GF-D8 (cell line): ENCODE measurements around the gene ARFGAP3.

Experiments used
- DNase-seq: peaks from one replicate; lab custom pipeline; 2025; lab: John Stamatoyannopoulos, UW

Gene ARFGAP3

GRCh38 chr22:42883970-42884369 lies 26.9 kb upstream of the ARFGAP3 start:
- DNase-seq, result no peak

GRCh38 chr22:42883121-42883520 lies 26.0 kb upstream of the ARFGAP3 start:
- no peak for DNase-seq

- no peak for DNase-seq
Observed at GRCh38 chr22:42881982-42882656, 25.0 kb upstream of the ARFGAP3 start.

DNA sequence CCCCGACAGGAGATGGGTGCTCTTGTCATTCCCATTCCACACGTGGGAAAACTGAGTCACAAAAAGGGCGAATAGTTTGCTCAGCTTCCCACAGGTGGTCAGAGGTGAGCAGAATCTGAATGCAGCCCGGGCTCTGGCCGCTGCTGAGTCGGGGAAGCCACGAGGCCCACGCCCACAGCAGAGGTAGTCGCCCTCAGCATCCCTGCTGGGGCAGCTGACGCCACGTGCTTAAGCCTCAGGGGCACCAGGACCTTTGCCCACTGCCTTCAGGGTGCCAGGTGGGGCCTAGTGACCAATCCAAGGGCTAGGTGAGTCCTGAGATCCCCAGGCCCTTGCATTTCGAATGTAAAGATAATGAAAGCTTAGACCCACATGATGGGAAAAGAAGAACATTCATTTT lies 24.2 kb upstream of the ARFGAP3 start:
- no peak for DNase-seq

DNA sequence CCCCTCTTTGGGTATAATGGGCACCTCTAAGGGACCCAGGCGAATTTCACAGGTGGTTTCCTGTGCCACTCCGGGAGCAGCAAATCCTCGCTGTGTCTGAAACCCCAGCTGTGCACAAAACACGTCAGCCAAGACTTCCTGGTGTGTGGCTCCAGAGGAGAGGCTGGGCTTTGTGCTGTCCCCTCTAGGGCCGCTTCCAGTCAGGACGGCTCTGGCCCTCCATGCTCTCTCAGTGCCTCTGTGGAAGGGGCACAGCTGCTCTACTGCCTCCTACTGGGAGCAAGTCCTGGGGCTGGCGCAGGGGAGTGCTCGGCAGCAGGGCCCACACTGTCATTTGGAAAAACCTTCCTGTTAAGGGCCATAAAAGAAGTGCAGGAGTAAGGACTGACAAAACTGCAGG lies 23.7 kb upstream of the ARFGAP3 start:
- DNase-seq, result no peak

DNA sequence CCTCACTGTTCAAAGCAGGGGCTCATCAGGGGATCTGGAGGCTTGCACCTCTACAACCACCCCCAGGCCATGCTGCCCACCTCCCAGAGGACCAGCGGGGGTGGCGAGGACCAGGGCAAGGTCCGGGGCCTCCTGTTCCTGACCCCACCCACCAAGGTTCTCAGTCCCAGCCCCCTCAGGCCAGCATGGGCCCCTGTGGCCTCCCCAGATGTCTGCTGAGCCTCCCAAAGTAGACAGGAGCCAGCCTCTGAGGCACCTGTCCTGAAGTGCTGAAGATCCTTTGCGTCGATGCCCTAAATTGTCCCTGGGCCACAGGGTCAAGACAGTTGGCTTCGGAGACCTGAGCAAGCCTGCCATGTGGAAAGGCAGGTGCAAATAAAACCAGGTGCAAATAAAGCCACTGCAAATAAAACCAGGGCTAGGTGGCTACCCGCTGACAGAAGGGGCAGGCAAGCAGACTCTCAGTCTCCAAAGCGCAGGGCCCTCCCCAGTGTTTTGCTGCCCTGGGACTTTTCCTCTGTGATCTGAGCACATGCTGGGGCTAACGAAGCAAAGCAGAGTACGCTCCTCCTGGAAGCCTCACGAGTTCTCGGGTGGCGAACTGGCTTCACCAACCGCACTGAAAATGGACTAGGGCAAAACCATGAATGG lies 22.4 kb upstream of the ARFGAP3 start:
- DNase-seq, result no peak

DNA sequence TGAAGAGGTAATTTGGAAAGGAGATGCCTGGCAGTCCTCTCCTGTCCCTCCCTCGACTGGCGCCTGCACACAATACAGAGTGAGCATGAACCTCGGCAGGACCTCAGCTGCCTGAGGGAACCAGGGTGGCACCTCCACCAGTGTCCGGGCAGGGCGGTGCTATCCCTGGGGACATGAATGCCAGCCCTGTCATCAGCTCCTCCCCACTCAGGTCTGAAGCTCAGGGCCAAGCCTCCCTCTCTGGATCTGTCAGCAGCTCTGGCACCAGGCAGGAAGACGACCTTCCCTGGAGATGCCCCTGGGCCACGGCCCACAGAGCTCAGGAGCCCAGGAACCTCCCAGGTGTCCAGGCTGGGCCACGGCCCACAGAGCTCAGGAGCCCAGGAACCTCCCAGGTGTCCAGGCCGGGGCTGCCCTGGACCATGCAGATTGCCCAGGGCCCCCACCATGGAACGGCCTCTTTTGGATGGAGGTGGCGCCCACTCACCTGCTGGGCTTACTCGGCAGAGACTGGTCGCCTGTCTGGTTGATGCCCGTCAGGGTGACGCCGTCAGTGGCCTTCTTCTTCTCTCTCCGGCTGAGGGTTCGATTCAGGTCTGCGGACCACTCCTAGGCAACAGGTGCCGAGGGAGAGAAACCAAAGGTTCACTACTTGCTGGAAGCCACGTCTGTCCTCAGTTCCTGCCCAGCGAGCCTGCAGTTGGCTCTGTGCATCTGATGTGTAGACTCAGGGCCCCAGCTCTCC lies 21.7 kb upstream of the ARFGAP3 start:
- DNase-seq, result no peak

DNA sequence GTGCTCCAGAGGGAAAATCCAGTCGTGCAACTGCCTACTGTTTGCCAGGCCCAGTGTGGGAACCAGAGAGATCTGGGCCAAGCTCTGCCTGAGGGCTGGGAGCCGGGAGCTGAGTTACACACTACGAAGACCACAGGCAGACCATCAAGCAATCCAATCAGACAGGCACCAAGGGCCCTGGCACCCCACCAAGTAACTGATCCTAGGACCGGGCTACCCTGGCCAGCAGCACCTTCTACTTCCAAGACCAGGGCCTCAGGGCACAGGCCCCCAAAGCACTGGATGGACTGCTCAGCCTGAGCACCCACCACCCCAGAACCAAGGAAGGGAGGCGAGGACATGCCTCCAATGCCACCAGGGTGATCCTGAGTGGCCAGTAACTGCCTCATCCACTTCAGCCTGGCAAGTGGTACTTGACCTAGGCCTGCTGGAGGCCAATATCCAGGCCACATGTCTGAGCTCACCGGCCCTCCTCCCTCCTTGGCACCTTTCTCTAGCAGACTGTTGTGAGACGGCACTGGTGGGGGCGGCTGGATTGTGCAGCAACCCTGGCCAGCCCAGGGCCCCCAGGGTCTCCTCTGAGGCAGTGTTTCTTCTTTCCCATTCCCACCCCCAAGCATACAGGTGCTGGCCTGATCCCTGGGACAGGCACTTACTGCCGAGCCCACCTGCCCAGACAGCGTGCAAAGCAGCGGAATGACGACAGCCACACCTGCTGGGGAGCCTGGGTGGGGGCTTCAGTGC lies 20.7 kb upstream of the ARFGAP3 start:
- no peak for DNase-seq

DNA sequence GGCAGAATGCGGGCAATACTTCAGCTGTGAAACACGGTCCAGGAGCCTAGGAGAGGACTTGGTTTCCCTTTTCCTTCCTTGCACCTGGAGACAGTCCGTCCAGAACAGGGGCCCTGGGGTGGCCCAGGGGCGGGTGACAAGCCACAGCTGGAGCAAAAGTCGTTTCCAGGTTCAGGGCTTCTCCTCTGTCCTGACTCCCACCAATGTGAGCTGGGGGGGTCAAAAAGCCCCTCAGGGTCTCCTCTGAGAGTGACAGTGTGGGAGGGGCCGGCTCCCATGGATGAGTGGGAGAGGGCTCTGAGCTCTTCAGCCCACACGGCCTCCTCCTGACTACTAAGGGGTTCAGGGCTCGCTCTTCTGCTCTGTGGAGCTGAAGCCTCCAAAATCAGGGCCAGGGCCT lies 20.1 kb upstream of the ARFGAP3 start:
- no peak for DNase-seq

GRCh38 chr22:42876041-42876440 lies 19.0 kb upstream of the ARFGAP3 start:
- DNase-seq, result no peak

DNA sequence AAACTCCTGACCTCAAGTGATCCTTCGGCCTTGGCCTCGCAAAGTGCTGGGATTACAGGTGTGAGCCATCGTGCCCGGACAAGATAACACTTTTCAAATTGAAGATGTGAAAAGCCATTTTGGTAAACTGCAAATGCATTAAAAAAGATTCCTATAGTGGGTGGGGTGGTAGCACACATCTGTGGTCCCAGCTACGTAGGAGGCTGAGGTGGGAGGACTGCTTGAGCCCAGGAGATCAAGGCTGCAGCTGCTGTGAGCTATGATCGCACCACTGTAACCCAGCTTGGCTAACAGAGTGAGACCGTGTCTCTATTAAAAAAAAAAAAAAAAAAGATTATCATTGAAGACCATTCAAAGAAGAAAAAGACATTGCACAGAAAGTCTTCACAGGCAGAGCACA lies 16.9 kb upstream of the ARFGAP3 start:
- no peak for DNase-seq

DNA sequence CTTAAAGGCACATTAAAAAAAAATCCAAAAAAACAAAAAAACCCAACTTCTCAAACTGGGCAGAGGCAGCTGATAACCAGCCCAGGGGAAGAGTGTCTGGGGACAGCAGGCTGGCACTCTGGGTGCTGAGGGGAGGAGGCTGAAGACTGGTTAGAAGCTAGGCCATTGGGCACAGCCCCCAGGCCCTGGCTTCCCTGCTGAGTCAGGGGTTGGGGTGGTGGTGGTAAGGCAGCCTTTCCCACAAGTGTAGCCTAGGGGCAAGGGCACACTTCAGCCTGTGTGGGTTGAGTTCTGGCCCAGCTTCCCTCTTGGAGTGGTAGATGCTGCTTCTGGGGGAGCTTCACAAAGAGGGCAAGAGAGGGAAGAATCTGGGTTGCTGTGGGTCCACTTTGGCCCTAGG lies 16.3 kb upstream of the ARFGAP3 start:
- no peak for DNase-seq

GRCh38 chr22:42872821-42873220 lies 15.7 kb upstream of the ARFGAP3 start:
- DNase-seq, result no peak

DNA sequence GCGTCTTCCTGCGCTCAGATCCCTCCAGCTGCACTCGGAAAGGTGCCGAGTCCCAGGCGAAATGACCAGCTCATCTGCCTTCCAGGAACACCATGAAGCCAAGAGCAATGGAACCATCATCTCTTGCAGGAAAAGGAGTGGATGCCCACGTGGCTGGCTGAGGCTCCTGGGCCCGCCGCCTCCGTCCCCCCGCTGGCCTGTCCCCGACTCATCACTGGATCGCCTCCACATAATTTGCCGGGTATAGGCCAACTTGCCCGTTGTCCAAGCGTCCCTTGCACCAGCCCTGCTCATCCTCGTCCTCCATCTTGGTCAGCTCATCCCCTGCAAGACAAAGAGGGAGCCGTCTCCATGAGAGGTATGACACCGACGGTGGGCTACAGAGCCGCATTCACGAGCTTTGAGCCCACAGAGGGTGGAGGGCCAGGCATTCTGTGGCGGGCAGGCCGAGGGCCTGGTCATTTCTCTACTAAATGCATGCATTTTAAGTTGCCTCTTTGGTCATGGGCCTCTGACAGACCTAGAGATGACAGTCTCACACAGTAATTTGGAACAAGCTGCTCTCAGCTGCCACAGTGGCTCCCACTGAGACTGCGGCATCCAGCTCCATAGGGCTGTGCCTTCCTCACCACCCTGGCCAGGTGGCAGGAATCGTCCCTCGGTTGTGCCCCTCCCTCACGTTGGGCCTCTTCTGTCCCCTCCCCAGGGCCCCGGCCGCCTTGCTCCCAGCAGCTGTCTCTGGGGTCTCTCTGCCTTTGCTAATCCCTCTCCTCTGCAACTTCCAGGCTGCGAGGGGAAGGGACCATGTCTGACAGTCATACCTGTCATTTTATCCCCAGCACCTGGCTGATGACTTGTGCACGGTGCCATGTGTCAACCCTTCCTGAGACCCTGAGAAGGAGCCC lies 14.3 kb upstream of the ARFGAP3 start:
- DNase-seq, result no peak

- DNase-seq, result no peak
Observed at GRCh38 chr22:42869888-42870480, 12.9 kb upstream of the ARFGAP3 start.

DNA sequence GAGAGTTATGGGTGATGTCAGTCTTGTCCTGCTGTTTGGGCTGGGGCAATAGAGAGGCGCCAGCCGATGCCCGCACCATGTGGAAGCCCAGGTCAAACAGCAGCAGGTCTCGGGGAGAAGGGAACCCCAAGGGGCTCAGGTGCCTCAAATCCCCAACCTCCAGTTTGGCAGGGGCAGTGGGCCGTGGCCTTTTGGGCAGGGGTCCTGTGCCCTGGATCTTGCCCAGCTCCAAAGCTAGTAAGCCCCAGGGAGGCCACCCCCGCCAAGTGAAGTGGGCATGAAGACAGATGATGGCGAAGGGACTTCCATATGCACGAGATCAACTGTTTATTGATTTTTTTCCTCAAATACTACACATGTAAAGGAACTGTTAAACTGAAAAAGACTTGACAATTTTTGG lies 12.4 kb upstream of the ARFGAP3 start:
- DNase-seq, result no peak

DNA sequence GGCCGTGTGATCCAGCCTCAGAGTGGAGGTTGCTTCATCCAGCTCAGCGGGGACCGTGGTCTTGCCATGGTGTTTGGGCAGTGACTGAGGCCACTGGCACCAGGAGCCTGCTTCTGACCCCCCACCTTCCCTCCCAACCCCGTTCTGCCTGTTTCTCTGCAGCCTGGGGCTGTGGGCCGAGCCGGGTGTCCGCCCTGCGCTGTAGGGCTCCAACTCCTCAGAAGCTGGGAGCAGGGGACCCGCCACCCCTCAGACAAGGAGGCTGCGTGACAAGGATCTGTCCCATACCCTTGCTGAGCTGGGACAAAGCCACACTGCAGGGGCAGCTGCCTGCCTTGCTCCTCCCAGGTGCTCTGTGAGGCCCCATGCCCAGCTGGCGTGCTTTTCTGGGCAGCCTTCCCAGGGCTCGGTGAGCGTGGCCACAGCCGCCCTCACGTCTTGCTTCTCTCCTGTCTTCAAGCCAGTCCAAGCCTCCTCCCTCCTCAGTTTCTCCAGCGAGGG lies 11.7 kb upstream of the ARFGAP3 start:
- DNase-seq, result no peak

DNA sequence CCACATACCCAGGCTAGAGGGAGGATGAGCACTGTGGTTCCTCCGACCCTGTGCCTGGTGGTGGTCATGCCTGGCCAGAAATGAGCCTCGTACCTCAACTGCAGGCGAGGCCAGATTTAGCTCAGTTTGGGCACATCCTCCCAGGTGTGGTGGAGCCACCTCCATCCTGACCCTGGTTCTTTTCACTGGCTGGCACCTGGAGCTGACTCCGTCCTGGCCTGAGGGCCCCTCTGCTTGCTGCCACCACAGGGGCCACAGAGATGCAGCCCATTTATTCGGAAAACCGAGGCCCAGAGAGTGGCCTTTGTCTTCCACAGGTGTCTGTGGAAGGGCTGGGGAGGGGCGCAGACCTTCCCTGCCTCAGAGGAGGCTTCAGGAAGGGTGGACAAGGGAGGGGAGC lies 9.0 kb upstream of the ARFGAP3 start:
- DNase-seq, result no peak

GRCh38 chr22:42865536-42865935 lies 8.5 kb upstream of the ARFGAP3 start:
- no peak for DNase-seq

DNA sequence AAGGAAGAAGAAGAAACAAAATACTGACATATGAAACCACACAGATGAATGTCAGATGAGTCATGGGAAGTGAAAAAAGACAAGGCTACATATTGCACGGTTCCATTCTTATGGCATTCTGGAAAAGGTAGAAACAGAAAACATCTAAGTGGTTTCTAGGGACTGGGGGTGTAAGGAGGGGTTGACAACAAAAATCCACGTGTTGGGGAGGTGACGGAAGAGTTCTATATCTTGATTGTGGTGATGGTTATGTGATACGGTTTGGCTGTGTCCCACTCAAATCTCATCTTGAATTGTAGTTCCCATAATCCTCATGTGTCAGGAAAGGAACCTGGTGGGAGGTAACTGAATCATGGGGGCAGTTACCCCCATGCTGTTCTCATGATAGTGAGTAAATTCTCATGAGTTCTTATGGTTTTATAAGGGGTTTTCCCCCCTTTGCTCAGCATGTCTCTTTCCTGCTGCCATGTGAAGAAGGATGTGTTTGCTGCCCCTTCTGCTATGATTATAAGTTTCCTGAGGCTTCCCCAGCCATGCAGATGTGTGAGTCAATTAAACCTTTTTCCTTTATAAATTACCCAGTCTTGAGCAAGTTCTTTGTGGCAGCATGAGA lies 6.4 kb upstream of the ARFGAP3 start:
- DNase-seq, result peak; percentile 36
